ENCODE data around the gene DHX15.

DHX15 gene

GRCh38 chr4:24584211-24584850 is at the start of gene DHX15:
TSS of gene DHX15 (minus strand) at chr4:24584554. CDS start at chr4:24584393, 161 bp downstream.
- DNase-seq = peak; percentile 96

GRCh38 chr4:24632011-24632410 is 47.7 kb upstream of the DHX15 start:
- DNase-seq = no peak

- no peak for DNase-seq
Measured at GRCh38 chr4:24630937-24631336, 46.6 kb upstream of the DHX15 start.

- no peak for DNase-seq
Measured at GRCh38 chr4:24625091-24625490, 40.7 kb upstream of the DHX15 start.

- DNase-seq = no peak
Measured at GRCh38 chr4:24624381-24624780, 40.0 kb upstream of the DHX15 start.

- DNase-seq = no peak
Measured at GRCh38 chr4:24622146-24622834, 37.9 kb upstream of the DHX15 start.

- DNase-seq = no peak
Measured at GRCh38 chr4:24615977-24616376, 31.6 kb upstream of the DHX15 start.

GRCh38 chr4:24614881-24615280 is 30.5 kb upstream of the DHX15 start:
- DNase-seq = no peak

- no peak for DNase-seq
Measured at GRCh38 chr4:24613502-24613901, 29.1 kb upstream of the DHX15 start.

GRCh38 chr4:24611575-24611974 is 27.2 kb upstream of the DHX15 start:
- no peak for DNase-seq

GRCh38 chr4:24607334-24607733 is 23.0 kb upstream of the DHX15 start:
- DNase-seq = no peak

GRCh38 chr4:24605216-24605615 is 20.9 kb upstream of the DHX15 start:
- no peak for DNase-seq

GRCh38 chr4:24604558-24605214 is 20.3 kb upstream of the DHX15 start:
- no peak for DNase-seq

GRCh38 chr4:24603343-24603742 is 19.0 kb upstream of the DHX15 start:
- no peak for DNase-seq

- no peak for DNase-seq
Measured at GRCh38 chr4:24601121-24601520, 16.8 kb upstream of the DHX15 start.

- DNase-seq = no peak
Measured at GRCh38 chr4:24599275-24599674, 14.9 kb upstream of the DHX15 start.

GRCh38 chr4:24598025-24598424 is 13.7 kb upstream of the DHX15 start:
- DNase-seq = no peak

GRCh38 chr4:24595659-24596058 is 11.3 kb upstream of the DHX15 start:
- DNase-seq = no peak

GRCh38 chr4:24594887-24595286 is 10.5 kb upstream of the DHX15 start:
- no peak for DNase-seq

- DNase-seq = no peak
Measured at GRCh38 chr4:24589448-24589847, 5.1 kb upstream of the DHX15 start.

- no peak for DNase-seq
Measured at GRCh38 chr4:24588216-24588954, 4.0 kb upstream of the DHX15 start.

GRCh38 chr4:24583451-24584210 is 723 bp downstream of the DHX15 start:
- peak; percentile 10 to 56 for DNase-seq

Measured in CD4-positive, alpha-beta T cell treated with Interferon alpha-2 for 1 hour (primary cell).